GM21619 (cell line): ENCODE data around the gene ADARB1.
"Not testable (repeated sequence)": the region's sequence is repeated elsewhere in the genome, so short reads cannot be mapped to it uniquely, and the experiment has no call there.

Source experiments
- ATAC-seq: cut with Tn5 transposase; IDR thresholded peaks from one replicate; pipeline ENCODE4 v1.9.1; 2021; ENCODE audit not compliant: unreplicated experiment

ADARB1 gene

DNA sequence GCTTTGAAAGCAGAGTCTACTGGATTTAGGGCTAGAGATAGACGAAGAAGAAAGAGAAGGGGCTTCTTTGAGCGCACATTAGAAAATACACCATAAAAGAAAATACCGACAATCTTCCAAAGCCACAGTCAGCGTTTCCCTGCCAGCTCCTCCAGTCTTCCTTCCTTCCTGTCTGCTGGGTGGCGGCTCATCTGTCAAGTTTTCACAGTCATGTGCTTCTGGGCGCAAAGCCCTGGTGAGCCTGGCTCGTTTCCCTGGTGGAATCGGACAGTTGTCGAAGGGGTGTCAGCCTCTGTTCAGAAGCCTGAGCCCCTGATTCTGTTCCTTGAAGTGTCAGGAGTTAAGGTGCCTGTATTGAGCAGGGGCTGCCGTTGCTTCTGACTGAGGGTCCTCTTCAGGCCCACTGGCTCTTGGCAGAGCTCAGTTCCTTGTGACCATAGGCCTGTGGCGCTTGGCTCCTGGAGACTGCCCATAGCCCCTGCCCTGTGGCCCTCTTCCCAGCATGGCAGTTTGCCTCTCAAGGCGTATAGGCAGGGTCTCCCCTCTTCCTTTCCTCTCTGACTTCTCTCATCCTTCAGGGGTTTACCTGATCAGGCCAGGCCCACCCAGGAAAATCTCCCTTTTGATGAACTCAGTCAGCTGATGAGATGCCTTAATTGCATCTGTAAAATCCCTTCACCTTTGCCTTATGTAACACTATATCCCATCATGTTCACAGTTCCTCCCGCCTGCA is 58.6 kb downstream of the ADARB1 start:
- no peak for ATAC-seq

- ATAC-seq: not testable (repeated sequence)
Measured at GRCh38 chr21:45133574-45134278, 59.3 kb downstream of the ADARB1 start.

- no peak for ATAC-seq
Measured at GRCh38 chr21:45134279-45135076, 60.1 kb downstream of the ADARB1 start.

DNA sequence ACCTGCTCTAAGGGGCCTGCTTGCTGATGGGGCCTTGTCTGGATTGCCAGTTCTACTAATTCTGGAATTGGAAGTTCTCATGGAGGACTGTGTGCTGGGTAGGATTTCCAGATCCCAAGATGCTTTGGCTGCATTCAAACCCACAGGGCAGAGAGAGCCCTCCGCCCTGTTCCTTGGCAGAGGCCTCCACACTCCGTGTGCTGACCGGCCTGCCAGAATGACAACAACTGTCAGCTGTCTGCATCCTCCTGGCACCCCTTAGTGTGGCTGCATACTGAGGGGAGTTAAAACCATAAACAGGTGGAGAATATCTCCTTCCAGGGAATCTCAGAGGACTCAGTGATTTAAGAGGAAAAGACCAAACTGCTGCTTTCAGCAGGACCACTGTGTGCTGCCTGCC is 60.7 kb downstream of the ADARB1 start:
- no peak for ATAC-seq

DNA sequence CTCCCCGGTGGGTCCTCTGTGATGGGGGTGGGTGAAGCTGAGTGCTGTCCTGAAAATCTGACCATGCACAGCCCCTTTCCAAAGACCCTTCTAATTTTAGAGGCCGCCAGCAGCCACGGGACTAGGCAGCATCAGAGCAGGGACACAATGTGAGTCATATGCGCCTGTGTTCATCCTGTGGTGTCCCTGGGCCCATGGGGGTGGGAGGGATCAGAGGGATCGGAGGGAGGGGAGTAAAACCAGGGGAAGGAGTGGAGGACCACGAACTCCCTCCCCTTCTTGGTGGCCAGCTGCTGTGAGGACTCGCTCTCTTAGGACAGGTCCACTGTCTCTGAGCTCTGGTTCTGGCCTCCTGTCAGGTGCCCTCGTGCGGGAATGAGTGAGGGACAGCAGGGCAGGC is 61.5 kb downstream of the ADARB1 start:
- ATAC-seq: no peak

DNA sequence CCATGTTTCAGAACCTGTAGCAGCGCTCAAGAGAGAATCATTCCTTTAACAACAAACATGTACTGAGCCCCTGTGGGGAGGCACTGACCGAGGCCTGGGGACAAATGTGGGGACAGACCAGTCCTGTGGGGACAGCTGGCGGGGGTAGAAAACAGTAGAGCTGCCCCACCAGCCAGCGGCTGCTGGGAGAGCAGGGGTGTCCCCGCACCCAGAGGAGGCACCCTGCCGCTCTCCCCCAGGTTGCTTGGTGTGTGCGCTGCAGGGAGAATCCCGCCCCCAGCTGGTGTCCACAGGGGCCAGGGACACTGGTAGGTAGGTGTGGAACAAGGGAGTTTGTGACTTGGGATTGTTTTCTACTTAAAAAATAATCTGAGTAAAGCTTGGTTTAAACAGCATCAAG is 62.1 kb downstream of the ADARB1 start:
- ATAC-seq: no peak

DNA sequence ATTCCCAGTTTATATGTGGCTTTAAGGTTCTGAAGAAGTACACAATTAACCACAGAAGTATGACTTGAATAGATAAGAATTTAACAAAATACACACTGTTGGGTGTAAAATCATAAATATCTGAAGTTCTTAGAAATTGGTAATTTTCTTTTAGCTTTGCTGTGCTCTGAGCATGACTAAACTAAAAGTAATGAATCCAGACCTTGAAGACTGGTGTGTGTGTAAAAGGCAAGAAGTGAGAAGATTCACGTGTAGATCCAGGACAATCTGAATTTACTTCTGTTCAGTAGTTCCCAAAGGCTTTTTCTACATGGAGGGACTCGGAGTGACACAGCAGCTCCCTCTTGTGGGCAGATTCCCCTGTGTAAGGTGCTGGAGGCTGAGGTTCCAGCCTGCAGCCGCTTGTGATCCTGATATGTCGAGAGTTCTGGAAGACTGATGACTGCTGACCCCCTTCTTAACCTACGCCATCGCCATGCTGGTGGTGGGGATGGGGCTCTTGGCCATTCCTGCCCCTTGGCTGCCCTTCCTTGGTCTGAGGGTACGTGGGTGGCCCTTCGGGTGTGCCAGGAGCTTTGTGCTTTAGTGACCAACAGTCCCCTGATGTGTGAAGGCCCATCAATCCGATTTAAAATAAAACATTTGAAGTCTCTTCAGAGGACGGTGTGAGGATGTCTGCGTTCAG is 62.7 kb downstream of the ADARB1 start:
- ATAC-seq: no peak

GRCh38 chr21:45137612-45137937 is 63.2 kb downstream of the ADARB1 start:
- ATAC-seq: no peak

DNA sequence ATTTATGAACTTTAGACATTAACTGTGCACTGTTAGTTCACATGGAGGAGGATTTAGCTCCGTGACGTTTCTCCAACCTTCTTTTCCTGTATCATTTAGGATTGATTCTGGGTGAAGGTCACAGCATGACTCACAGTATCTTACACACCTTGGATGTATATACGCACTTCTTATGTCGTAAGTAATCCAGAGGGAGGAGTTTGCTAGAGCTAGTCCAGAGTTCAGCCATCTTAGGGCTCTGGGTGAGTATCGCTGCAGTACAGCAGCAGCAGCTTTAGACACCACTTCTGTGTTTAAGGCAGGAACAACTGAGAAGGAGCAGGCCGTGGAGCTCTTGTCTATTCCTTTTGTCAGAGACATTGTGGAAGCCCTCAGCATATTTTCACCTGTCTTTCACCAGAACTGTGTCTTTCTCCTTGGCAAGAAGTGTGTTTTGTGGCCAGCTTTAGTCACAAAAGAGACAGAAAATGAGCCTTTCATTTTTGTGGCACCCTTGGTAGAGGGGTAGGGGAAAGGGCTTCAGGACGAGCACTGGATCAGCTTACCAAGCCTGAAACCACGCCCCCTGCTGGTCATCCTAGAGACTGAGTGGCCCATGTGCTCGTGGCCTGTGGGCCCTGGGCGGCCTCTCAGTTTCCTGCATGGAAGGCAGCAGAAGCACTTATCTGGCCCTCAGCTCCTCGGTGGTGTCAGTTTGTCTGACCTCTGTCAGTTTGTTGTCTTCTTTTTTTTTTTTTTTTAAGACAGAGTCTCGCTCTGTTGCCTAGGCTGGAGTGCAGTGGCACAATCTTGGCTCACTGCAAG is 64.0 kb downstream of the ADARB1 start:
- no peak for ATAC-seq

- not testable (repeated sequence) for ATAC-seq
Measured at GRCh38 chr21:45139003-45139360, 64.6 kb downstream of the ADARB1 start.

DNA sequence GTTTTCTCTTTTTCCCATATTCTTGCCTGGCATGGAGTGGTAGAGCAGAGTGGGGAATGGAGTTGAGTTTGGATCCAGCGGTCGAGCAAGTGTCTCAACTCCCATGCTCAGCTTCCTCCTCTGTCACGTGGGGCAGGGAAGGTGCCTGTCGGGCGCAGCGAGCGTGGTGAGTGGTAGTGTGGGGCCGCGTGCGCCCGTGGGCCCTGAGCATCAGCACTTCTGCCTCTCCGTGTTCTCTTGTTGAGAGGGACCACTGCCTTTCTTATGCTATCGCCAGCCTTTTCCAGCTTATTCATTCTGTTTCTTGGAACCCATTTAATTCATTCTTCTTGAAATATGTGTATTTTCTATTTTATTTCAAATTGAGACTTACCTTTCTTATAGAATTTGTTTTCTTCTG is 65.1 kb downstream of the ADARB1 start:
- no peak for ATAC-seq

DNA sequence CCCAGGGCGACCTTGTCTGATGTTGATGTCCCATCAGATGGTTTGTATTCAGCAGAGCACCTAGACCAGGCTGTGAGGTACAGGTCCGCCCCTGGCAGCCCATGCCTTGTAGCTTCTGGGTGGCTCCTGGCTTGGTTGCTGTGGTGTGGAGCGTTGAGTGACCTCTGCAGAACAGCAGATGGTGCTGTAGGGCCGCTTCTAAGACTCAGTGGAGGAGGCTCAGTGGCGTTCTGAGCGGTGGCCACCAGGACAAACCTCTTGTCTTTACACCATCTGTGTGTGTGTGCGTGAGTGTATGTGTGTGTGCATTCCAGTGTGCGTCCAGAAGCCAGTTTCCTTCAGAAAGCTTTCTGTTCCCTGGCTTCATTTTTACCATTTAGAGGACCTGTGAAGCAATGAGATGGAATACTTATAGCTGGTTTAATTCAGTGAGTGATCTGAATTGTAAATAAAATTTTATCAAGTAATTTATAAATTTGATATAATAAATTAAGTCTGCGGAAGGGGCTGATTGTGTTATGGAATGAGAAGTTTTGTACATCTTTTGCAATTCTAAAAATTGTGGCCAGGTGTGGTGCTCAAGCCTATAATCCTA is 66.1 kb downstream of the ADARB1 start:
- ATAC-seq: no peak

GRCh38 chr21:45140944-45141343 is 66.6 kb downstream of the ADARB1 start:
- ATAC-seq: not testable (repeated sequence)

DNA sequence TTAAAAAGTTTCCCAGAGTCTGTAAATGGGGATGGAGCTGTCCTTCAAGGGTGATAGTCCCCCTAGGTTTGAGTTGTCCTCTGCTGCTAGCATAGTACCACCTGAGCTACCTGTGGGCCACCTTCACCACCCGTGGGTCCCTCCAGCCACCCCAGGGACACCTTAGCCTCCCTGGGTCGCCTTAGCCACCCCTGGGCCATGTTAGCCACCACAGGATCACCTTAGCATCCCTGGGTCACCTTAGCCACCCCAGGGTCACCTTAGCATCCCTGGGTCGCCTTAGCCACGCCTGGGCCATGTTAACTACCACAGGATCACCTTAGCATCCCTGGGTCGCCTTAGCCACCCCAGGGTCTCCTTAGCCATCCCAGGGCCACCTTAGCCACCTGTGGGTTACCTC is 67.1 kb downstream of the ADARB1 start:
- no peak for ATAC-seq

DNA sequence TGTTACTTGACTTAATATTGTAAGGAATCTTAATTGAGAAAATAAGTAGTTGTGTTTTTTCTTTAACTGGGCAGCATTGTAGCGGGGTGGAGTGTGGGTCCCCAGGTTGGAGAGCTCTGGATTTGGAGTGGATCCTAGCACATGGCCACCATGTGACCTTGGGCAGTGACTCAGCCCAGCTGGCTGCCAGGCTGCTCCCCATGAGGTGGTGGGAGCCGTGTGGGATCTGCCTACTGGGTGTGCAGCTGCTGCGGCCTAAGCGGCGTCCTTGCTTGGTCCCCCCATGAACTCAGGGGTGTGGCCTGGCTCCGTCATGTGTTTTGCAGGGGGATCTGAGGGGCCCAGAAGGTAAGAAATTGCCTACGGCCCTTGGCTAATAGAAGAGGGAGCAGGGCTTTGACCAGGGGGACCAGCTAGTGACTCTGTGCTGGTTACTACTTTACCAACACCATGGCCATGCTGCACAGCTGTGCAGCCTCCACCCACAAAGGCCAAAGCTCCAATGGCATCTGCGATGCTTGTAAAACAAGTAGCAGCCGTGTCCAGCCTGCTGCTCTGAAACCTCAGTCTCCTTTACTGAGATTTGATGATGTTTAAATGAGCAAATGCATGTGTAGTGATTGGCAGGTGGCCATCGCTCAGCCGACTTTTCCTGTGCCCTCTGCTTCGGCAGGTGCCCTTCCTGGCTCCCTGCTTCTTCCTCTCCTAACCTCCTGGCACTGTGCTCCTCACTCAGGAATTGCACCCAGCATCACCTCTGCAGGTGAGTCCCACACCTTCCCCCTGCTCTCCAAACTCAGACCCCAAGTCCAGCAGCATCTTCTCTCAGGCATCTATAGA is 68.3 kb downstream of the ADARB1 start:
- no peak for ATAC-seq

DNA sequence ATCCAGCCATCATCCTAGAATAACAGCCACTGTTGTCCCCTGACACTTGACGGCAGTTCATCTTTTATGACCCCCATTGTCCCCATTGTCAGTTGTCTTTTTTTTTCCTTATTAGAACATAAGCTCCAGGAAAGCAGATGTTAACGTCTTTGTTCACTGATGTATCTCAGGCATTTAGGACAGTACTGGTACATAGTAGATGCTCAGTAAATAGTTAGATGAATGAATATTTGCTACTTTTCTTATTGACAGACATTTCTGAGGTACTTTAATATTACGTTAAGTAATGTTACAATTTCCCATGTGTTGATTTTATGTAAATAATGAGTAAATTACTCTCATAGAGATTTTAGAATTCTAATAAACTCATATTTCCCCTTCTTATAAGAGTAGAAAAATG is 69.5 kb downstream of the ADARB1 start:
- ATAC-seq: no peak

GRCh38 chr21:45145146-45145545 is 70.8 kb downstream of the ADARB1 start:
- ATAC-seq: no peak

DNA sequence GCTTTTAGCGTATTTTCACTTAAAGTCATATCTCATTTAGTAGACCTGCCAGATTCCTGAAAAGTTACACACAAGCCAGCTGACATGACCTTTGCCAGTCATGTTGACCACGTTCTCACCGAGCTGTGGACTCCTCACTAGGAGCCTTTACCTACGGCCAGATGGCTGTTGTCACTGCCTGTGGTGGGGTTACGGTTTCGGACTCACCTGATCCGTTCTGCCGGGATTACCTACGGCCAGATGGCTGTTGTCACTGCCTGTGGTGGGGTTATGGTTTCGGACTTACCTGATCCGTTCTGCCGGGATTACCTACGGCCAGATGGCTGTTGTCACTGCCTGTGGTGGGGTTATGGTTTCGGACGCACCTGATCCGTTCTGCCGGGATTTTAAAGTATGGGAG is 71.5 kb downstream of the ADARB1 start:
- not testable (repeated sequence) for ATAC-seq

DNA sequence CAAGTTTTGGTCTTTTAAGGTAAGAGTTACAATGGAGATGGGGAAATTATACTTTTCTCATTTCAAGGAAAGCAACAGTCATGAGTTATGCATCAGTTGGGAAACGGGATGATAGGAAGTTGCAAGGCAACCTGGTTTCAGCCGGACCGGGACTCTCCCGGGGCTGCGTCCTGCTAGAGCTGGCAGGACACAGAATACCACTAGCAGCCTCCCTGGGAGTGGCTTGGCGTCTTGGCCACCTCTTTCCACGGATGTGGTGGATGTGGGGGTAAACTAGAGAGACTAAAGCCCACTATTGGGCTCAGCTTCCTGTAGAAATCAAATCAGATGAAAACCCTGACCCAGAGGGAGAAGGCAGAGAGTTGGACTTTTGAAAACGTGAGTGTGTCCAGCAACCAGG is 71.9 kb downstream of the ADARB1 start:
- no peak for ATAC-seq
